GM18868 (cell line): ENCODE results near the gene KRT79.

Source experiments
- ATAC-seq: cut with Tn5 transposase; IDR thresholded peaks from one replicate; pipeline ENCODE4 v1.9.1; 2021; ENCODE audit warnings: mild to moderate bottlenecking, moderate library complexity; ENCODE audit not compliant: unreplicated experiment

Gene KRT79

DNA sequence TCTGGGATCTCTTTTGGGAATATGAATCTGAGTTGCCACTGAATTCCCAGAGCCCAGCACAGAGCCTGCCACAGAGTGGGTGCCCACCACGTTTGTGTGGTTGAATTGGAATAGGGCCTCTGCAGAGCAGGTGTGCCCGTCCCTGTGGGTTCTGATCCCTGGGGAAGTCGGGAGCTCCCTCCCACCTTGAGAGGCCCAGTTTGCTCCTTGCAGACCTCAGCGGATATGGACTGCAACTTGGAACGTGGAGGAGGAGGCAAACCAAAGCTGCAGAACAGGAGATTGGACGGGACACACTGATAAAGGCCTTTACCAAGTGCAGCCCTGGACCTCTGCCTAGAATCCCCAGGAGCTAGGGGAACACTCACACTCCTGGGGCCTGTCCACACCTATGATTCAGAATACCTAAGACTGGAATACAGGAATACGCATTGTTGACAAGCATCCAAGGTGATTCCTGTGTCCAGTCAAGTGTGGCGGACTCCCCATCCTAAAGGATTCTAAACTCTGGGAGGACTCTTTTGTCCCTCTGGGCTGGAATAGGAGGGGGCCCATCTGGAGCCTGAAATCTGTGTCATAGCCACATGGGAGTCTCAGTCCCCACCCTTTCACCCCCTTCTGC is 59.4 kb downstream of the KRT79 start:
- no peak for ATAC-seq

DNA sequence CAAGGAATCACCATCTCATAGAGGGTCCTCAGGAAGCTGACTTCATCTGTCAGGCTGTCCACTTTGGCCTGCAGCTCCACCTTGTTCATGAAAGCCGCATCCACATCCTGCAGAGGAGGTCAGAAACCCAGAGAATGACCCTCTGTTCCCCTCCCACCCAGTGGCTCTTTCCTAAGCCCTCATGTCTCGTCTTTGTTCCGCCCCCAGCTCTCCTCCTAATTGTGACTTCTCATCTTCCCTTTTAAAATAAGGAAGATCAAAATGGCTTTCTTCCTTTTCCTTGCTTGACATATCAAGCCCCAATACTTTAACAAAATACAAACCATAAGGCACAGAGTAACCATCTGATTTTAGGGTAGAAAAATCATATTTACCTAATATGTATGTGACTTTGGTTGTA is 61.3 kb downstream of the KRT79 start:
- ATAC-seq: no peak

DNA sequence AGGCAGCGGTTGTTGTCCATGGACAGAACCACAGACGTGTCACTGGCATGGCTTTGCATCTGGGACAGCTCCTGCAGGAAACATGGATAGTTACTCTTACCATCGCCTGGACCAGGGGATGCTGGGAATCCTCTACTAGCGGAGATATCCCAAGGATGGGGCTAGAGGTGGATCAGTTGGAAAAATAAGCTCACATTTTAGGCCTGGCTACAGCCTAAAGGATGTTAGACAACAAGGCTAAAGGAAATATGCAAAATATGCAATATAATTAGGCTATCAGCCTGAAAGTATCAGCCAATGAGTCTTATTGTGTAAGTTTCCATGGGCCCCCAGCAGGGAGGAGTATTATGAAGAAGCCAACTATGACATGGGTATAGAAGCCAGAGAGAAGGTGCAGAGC is 61.9 kb downstream of the KRT79 start:
- ATAC-seq: no peak

GRCh38 chr12:52771505-52771904 is 62.6 kb downstream of the KRT79 start:
- ATAC-seq: no peak
